Neural progenitor cell (in vitro differentiated cells): ENCODE results near the gene SPRED3.

Source experiments
- CTCF ChIP-seq: fragments of 200-600 bp; sonication (generic); IDR thresholded peaks from 2 replicates; pipeline ENCODE4 v1.5.1; 2017; ENCODE audit warnings: antibody characterized with exemption, mild to moderate bottlenecking
- EZH2 ChIP-seq: fragments of 200-600 bp; sonication (generic); IDR thresholded peaks from 2 replicates; pipeline ENCODE4 v1.6.1; 2017; ENCODE audit warnings: antibody characterized with exemption, mild to moderate bottlenecking, moderate library complexity

- no peak for TF ChIP-seq CTCF
- no peak for TF ChIP-seq EZH2
Measured at GRCh38 chr19:38409631-38410133, 21.2 kb downstream of the SPRED3 start.
